ENCODE results near the gene ARL13A. TPM values are rescaled to one million over a fixed set of nuclear protein-coding genes. Genes with fewer than 3 reads are reported as not detected.
"Not testable (repeated sequence)": the region's sequence is repeated elsewhere in the genome, so short reads cannot be mapped to it uniquely, and the experiment has no call there.

Gene ARL13A
- total RNA-seq, 2 donors from 2014 or later: not detected

- H3K36me3 ChIP-seq: no peaks in the 10 kb centered on the region
- no peak overlapping the region for H3K27ac ChIP-seq
- no peaks in the 10 kb centered on the region for H3K27me3 ChIP-seq (replicated peaks; ENCODE audit: insufficient read depth)
- no peak overlapping the region for H3K4me3 ChIP-seq
- TF ChIP-seq, protein P1, sequence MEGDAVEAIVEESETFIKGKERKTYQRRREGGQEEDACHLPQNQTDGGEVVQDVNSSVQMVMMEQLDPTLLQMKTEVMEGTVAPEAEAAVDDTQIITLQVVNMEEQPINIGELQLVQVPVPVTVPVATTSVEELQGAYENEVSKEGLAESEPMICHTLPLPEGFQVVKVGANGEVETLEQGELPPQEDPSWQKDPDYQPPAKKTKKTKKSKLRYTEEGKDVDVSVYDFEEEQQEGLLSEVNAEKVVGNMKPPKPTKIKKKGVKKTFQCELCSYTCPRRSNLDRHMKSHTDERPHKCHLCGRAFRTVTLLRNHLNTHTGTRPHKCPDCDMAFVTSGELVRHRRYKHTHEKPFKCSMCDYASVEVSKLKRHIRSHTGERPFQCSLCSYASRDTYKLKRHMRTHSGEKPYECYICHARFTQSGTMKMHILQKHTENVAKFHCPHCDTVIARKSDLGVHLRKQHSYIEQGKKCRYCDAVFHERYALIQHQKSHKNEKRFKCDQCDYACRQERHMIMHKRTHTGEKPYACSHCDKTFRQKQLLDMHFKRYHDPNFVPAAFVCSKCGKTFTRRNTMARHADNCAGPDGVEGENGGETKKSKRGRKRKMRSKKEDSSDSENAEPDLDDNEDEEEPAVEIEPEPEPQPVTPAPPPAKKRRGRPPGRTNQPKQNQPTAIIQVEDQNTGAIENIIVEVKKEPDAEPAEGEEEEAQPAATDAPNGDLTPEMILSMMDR (IDR thresholded peaks at IDR 0.05): no peak
- DNase-seq (ENCODE audit: low spot score) (no peak), ATAC-seq (ENCODE audit: insufficient number of reproducible peaks, low FRiP score, low read depth) (no peak)
- H3K4me1 ChIP-seq (ENCODE audit: control insufficient read depth in 1 of 2, low read depth in 2 of 2): no peaks in the 10 kb centered on the region
- no peaks in the 10 kb centered on the region for H3K9me3 ChIP-seq
Measured at GRCh38 chrX:101009090-101009489, 39.6 kb downstream of the ARL13A start.

GRCh38 chrX:101012031-101012430, 42.5 kb downstream of the ARL13A start:
- H3K36me3 ChIP-seq; DNase-seq (ENCODE audit: low spot score); H3K9me3 ChIP-seq; H3K27me3 ChIP-seq (replicated peaks; ENCODE audit: insufficient read depth); H3K27ac ChIP-seq; H3K4me3 ChIP-seq; ATAC-seq (ENCODE audit: insufficient number of reproducible peaks, low FRiP score, low read depth); H3K4me1 ChIP-seq (ENCODE audit: control insufficient read depth in 1 of 2, low read depth in 2 of 2): not testable (repeated sequence)

DNA sequence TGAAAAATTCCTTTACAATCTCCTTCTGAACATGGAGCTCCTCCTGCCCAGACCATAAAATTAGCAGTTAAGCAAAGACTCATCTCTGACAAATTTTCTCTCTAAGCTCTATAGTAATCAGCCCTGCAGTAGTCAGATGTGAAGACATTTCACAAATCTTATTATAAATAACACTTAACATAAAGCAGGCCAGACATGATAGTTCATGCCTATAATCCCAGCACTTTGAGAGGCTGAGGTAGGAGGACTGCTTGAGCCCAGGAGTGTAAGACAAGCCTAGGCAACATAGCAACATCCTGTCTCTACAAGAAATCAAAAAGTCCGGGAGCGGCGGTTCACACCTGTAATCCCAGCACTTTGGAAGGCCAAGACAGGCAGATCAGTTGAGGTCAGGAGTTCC, 52.5 kb downstream of the ARL13A start:
- Histone ChIP-seq H3K27ac (no peak overlapping the region), H3K36me3 (peaks cover 13% of the 10 kb centered on the region), H3K9me3 (no peaks in the 10 kb centered on the region), H3K27me3 (replicated peaks; ENCODE audit: insufficient read depth) (no peaks in the 10 kb centered on the region), H3K4me3 (no peak overlapping the region), H3K4me1 (ENCODE audit: control insufficient read depth in 1 of 2, low read depth in 2 of 2) (no peaks in the 10 kb centered on the region)
- ATAC-seq (ENCODE audit: insufficient number of reproducible peaks, low FRiP score, low read depth): no peak
- TF ChIP-seq, protein P1 (IDR thresholded peaks at IDR 0.05): no peak
- no peak for DNase-seq (ENCODE audit: low spot score)

- DNase-seq (ENCODE audit: low spot score) (no peak), ATAC-seq (ENCODE audit: insufficient number of reproducible peaks, low FRiP score, low read depth) (no peak)
- peaks cover 13% of the 10 kb centered on the region for H3K36me3 ChIP-seq
- H3K4me1 ChIP-seq (ENCODE audit: control insufficient read depth in 1 of 2, low read depth in 2 of 2): no peaks in the 10 kb centered on the region
- TF ChIP-seq, protein P1 (IDR thresholded peaks at IDR 0.05): no peak
- no peak overlapping the region for H3K4me3 ChIP-seq
- no peaks in the 10 kb centered on the region for H3K9me3 ChIP-seq
- H3K27ac ChIP-seq: no peak overlapping the region
- H3K27me3 ChIP-seq (replicated peaks; ENCODE audit: insufficient read depth): no peaks in the 10 kb centered on the region
Measured at GRCh38 chrX:101025126-101025525, 55.6 kb downstream of the ARL13A start.

- ATAC-seq (ENCODE audit: insufficient number of reproducible peaks, low FRiP score, low read depth) (no peak), DNase-seq (ENCODE audit: low spot score) (no peak)
- H3K36me3 ChIP-seq: peaks cover 4% of the 10 kb centered on the region
- H3K27me3 ChIP-seq (replicated peaks; ENCODE audit: insufficient read depth): no peaks in the 10 kb centered on the region
- TF ChIP-seq, protein P1 (IDR thresholded peaks at IDR 0.05): no peak
- no peaks in the 10 kb centered on the region for H3K4me1 ChIP-seq (ENCODE audit: control insufficient read depth in 1 of 2, low read depth in 2 of 2)
- no peak overlapping the region for H3K4me3 ChIP-seq
- H3K27ac ChIP-seq: no peak overlapping the region
- H3K9me3 ChIP-seq: no peaks in the 10 kb centered on the region
Measured at GRCh38 chrX:101028562-101028961, 59.1 kb downstream of the ARL13A start.

DNA sequence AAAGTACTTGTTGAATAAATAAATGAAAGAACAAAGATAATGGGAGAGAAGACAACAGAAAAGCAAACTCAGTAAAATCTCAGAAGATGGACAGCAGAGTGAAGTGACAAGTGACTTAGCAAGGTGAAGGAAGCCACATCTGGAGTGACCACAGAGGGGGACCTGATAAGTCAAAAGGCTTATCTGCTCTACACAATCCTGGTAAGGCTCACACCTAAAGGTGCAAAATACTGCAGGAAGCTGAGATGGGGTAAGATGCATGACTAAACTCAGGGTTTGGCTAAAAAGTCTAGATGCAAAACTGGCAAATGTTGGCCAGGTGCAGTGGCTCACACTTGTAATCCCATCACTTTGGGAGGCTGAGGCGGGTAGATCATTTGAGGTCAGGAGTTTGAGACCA, 60.2 kb downstream of the ARL13A start:
- H3K4me1 ChIP-seq (ENCODE audit: control insufficient read depth in 1 of 2, low read depth in 2 of 2): no peaks in the 10 kb centered on the region
- ATAC-seq (ENCODE audit: insufficient number of reproducible peaks, low FRiP score, low read depth) (no peak), DNase-seq (ENCODE audit: low spot score) (no peak)
- H3K4me3 ChIP-seq: no peak overlapping the region
- H3K36me3 ChIP-seq: peaks cover 4% of the 10 kb centered on the region
- no peaks in the 10 kb centered on the region for H3K9me3 ChIP-seq
- H3K27ac ChIP-seq: no peak overlapping the region
- TF ChIP-seq, protein P1 (IDR thresholded peaks at IDR 0.05): no peak
- no peaks in the 10 kb centered on the region for H3K27me3 ChIP-seq (replicated peaks; ENCODE audit: insufficient read depth)
